ENCODE data around the gene FIGNL1. TPM values are rescaled to one million over a fixed set of nuclear protein-coding genes. Genes with fewer than 3 reads are reported as not detected.

Gene FIGNL1
- total and polyA plus RNA-seq, 2 donors (not counting 1 experiment from before 2014, with no cell fraction given), result 3.6 to 24.5 TPM

GRCh38 chr7:50409856-50410745, 40.0 kb downstream of the FIGNL1 start:
- H3K27ac Mint-ChIP-seq, result peak overlapping the region; percentile 99
- H3K9me3 Mint-ChIP-seq (ENCODE audit: insufficient read depth), result no peaks in the 10 kb centered on the region
- H3K27me3 Mint-ChIP-seq, result no peaks in the 10 kb centered on the region
- H2AFZ ChIP-seq (ENCODE audit: insufficient read depth, low read depth, low read length, poor library complexity, severe bottlenecking), result no peak overlapping the region
- no peak for TF ChIP-seq EZH2 (IDR thresholded peaks at IDR 0.05; ENCODE audit: borderline replicate concordance, insufficient read depth, low read depth, low read length, poor library complexity, severe bottlenecking)
- no peak for TF ChIP-seq CTCF (IDR thresholded peaks at IDR 0.05)
- ATAC-seq (ENCODE audit: low read depth) (peak; percentile 63), DNase-seq (peak; percentile 87)
- POLR2A ChIA-PET, result interaction anchor here (4.3 to 4.6 kb wide), 2 partner anchors 11 to 17 kb away, joined by 25 to 28 read pairs; no protein-coding TSS in a partner anchor
- H3K79me2 ChIP-seq (ENCODE audit: control insufficient read depth, insufficient read depth, low read length), result peaks cover 20% of the 10 kb centered on the region
- H3K4me2 ChIP-seq (replicated peaks; ENCODE audit: low read depth, low read length, poor library complexity, severe bottlenecking), result peak overlapping the region; percentile 71
- 13% methylated on average over 3 of the region's 17 CpGs for WGBS (ENCODE audit: insufficient coverage)
- peak overlapping the region; percentile 90 to 94 for H3K27ac ChIP-seq (ENCODE audit: low read length in 2 of 2)
- H3K9me3 ChIP-seq (ENCODE audit: control extremely low read depth in 1 of 3, control insufficient read depth in 2 of 3, insufficient read depth in 1 of 3, low read length in 2 of 3), result no peaks in the 10 kb centered on the region
- H3K4me1 ChIP-seq (ENCODE audit: control insufficient read depth in 2 of 2, insufficient read depth in 2 of 2, low read length in 2 of 2), result peaks cover 97% of the 10 kb centered on the region in 2 donors
- H3K4me3 ChIP-seq (ENCODE audit: control extremely low read depth in 1 of 5, extremely low read depth in 1 of 5, insufficient read depth in 1 of 5, low read depth in 2 of 5, low read length in 4 of 5), result no peak overlapping the region
- no peaks in the 10 kb centered on the region for H3K36me3 ChIP-seq (replicated peaks in 1 of 2; ENCODE audit: control extremely low read depth in 1 of 2, control insufficient read depth in 1 of 2, extremely low read depth in 1 of 2, insufficient read depth in 2 of 2, low read length in 1 of 2)
- CTCF ChIA-PET, result interaction anchor here (0.8 to 4.8 kb wide), 11 partner anchors 16 to 267 kb away, joined by 3 to 40 read pairs (median 5); no protein-coding TSS in a partner anchor
- no peaks in the 10 kb centered on the region for H3K27me3 ChIP-seq (replicated peaks in 1 of 4; ENCODE audit: control extremely low read depth in 1 of 4, control insufficient read depth in 3 of 4, insufficient read depth in 4 of 4, low read length in 3 of 4)
- peak overlapping the region; percentile 83 for H3K4me3 Mint-ChIP-seq
- no peaks in the 10 kb centered on the region for H4K20me1 ChIP-seq (ENCODE audit: control insufficient read depth, insufficient read depth, low read length, poor library complexity, severe bottlenecking)
- H3K4me1 Mint-ChIP-seq, result peaks cover 95% of the 10 kb centered on the region
- intact Hi-C loops (cut with micrococcal nuclease), result loop anchor here (1.0 to 5.0 kb wide), 6 partner anchors 8 to 143 kb away; no protein-coding TSS in a partner anchor
- H3K9ac ChIP-seq (ENCODE audit: low read length), result peak overlapping the region; percentile 15

Measured in B cell (primary cell).